Ovary (tissue), 3 donors: ENCODE data around the gene HYCC2.
"Not testable (repeated sequence)": the region's sequence is repeated elsewhere in the genome, so short reads cannot be mapped to it uniquely, and the experiment has no call there.

Experiments used
- CTCF ChIP-seq, 3 donors: fragments of 450-650 bp in 2 of 3; fragments of 200-600 bp in 1 of 3; IDR thresholded peaks; one replicate each; pipeline versions ENCODE4 v1.5.1 to v1.8.0; 2016 to 2022; ENCODE audit warnings: antibody characterized with exemption in 3 of 3, mild to moderate bottlenecking in 1 of 3
- EP300 ChIP-seq: sonication (generic); formaldehyde crosslinking; IDR thresholded peaks from one replicate; pipeline ENCODE4 v1.6.1; 2017; ENCODE audit warnings: antibody characterized with exemption
- POLR2A ChIP-seq: fragments of 450-650 bp; IDR thresholded peaks from one replicate; pipeline ENCODE4 v1.6.1; 2017; ENCODE audit warnings: antibody characterized with exemption, mild to moderate bottlenecking, moderate library complexity
- donor health status: DM: no; HTN: no; CAD: no.

- TF ChIP-seq POLR2A; CTCF (IDR thresholded peaks at IDR 0.05); EP300: not testable (repeated sequence)
Observed at GRCh38 chr2:201038361-201038760, 33.1 kb downstream of the HYCC2 start.
